ENCODE results near the gene IMPDH1.

IMPDH1 gene

DNA sequence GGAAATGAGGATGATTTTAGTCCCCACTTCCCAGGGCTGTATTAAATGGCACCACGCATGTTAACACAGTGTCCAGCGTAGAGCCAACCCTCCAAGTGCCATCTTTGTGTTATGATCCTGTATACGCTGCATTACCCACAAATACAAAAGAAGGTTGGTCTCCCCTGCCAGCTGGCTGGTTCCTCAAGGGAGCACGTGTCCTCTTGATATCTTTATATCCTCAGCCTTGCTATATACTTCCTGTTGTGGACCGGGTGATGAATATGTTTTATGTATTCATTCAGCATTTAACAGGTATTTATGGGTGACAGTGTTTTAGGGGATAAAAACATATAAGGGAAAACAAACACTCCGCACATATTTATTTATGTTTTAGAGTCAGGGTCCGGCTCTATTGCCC, 25.1 kb downstream of the IMPDH1 start:
- H3K27ac ChIP-seq (ENCODE audit: low read depth, low read length) = no peak overlapping the region
- H3K4me1 ChIP-seq (ENCODE audit: control insufficient read depth, low read depth, low read length) = no peaks in the 10 kb centered on the region
- H3K4me2 ChIP-seq (ENCODE audit: low read length) = no peak overlapping the region
- H3K56ac ChIP-seq (ENCODE audit: low read length) = no peak overlapping the region
- no peak overlapping the region for H2BK5ac ChIP-seq (ENCODE audit: low read length)
- no peak for DNase-seq
- no peak overlapping the region for H2BK15ac ChIP-seq (replicated peaks; ENCODE audit: low read depth)
- H2AK5ac ChIP-seq (ENCODE audit: low read length) = no peak overlapping the region
- no peaks in the 10 kb centered on the region for H3K79me2 ChIP-seq (ENCODE audit: control insufficient read depth, insufficient read depth, low read length)
- no peak overlapping the region for H3K23ac ChIP-seq (ENCODE audit: low read length)
- no peak overlapping the region for H4K8ac ChIP-seq (ENCODE audit: low read depth, low read length)
- no peak overlapping the region for H2BK120ac ChIP-seq (ENCODE audit: low read depth, low read length)
- no peaks in the 10 kb centered on the region for H3K27me3 ChIP-seq (ENCODE audit: insufficient read depth, low read length, poor library complexity)
- no peak overlapping the region for H4K5ac ChIP-seq (ENCODE audit: low read length)
- no peaks in the 10 kb centered on the region for H3K36me3 ChIP-seq (ENCODE audit: control insufficient read depth, insufficient read depth, low read length)
- H3K79me1 ChIP-seq (ENCODE audit: low read length) = no peaks in the 10 kb centered on the region
- H3K4me3 ChIP-seq (ENCODE audit: low read length) = no peak overlapping the region
- no CpG with 5 or more reads among the region's 7 CpGs for WGBS (ENCODE audit: extremely low coverage, insufficient coverage, low lambda C conversion rate)
- H3K18ac ChIP-seq (ENCODE audit: low read length) = no peak overlapping the region
- H3K4ac ChIP-seq (ENCODE audit: low read depth, low read length) = no peak overlapping the region
- no peak overlapping the region for H3K9ac ChIP-seq (ENCODE audit: low read length)

DNA sequence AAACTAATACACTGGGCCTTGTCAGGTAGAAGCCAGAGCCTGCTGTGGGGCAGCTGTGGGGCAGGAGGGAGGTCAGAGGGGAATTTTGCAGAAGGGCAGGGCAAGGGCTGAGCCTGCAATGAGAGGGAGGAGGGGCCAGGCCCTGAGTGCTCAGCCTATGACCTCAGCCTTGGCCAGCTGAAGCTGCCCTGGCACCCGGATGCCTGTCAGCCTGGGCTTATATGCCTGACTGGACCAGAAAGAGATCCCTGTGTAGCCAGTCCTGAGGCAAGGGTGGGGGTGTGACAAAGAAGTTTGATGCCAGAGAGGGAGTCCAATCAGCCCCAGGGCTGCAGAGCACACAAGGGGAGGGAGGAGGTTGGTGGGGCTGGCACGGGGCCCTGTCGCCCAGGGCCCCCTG, 26.0 kb downstream of the IMPDH1 start:
- Histone ChIP-seq H3K36me3 (ENCODE audit: control insufficient read depth, insufficient read depth, low read length) (no peaks in the 10 kb centered on the region), H2BK5ac (ENCODE audit: low read length) (no peak overlapping the region), H3K23ac (ENCODE audit: low read length) (no peak overlapping the region), H3K4me1 (ENCODE audit: control insufficient read depth, low read depth, low read length) (no peaks in the 10 kb centered on the region), H3K4me2 (ENCODE audit: low read length) (no peak overlapping the region), H3K4ac (ENCODE audit: low read depth, low read length) (no peak overlapping the region), H4K5ac (ENCODE audit: low read length) (no peak overlapping the region), H2BK15ac (replicated peaks; ENCODE audit: low read depth) (no peak overlapping the region), H3K27ac (ENCODE audit: low read depth, low read length) (no peak overlapping the region), H3K27me3 (ENCODE audit: insufficient read depth, low read length, poor library complexity) (no peaks in the 10 kb centered on the region), H3K79me1 (ENCODE audit: low read length) (no peaks in the 10 kb centered on the region), H3K4me3 (ENCODE audit: low read length) (no peak overlapping the region), H3K79me2 (ENCODE audit: control insufficient read depth, insufficient read depth, low read length) (no peaks in the 10 kb centered on the region), H3K9ac (ENCODE audit: low read length) (no peak overlapping the region), H4K8ac (ENCODE audit: low read depth, low read length) (no peak overlapping the region), H3K56ac (ENCODE audit: low read length) (no peak overlapping the region), H2AK5ac (ENCODE audit: low read length) (no peak overlapping the region), H3K18ac (ENCODE audit: low read length) (no peak overlapping the region), H2BK120ac (ENCODE audit: low read depth, low read length) (no peak overlapping the region)
- peak; percentile 53 for DNase-seq
- WGBS (ENCODE audit: extremely low coverage, insufficient coverage, low lambda C conversion rate) = no CpG with 5 or more reads among the region's 3 CpGs

DNA sequence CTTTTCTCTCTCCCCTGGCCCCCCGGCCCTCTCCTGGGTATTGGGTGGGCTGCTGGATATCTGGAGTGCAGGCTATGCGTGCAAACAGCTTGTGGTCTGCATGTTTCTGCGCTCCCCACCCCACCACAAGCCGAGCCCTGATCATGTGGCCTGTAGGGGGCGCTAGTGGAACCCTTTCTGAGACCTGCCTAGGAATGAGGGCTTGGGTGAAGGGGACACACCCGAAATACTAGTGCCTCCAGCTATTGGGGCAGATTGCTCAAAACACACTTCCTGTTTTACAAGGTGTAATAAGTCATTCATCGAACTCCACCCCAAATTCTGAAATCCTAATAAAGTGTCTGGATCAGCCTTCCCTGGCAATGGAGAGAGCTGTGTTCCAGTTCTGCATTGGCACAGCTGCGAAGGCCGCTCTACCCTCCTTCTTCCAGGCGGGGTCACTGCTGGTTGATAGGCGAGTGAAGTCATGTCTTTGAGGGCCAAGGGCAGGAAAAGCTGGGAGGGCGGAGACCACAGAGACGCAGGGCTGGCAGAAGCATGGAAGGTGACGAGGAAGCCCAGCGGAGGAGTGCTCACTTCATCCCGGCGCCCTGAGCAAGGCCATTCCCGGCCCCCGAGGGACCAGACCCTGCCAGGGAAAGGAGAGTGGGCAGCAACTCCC, 28.5 kb downstream of the IMPDH1 start:
- Histone ChIP-seq H3K4ac (ENCODE audit: low read depth, low read length) (no peak overlapping the region), H3K56ac (ENCODE audit: low read length) (no peak overlapping the region), H3K23ac (ENCODE audit: low read length) (no peak overlapping the region), H3K4me3 (ENCODE audit: low read length) (no peak overlapping the region), H3K18ac (ENCODE audit: low read length) (no peak overlapping the region), H3K4me2 (ENCODE audit: low read length) (no peak overlapping the region), H2BK15ac (replicated peaks; ENCODE audit: low read depth) (no peak overlapping the region), H3K27ac (ENCODE audit: low read depth, low read length) (no peak overlapping the region), H3K79me2 (ENCODE audit: control insufficient read depth, insufficient read depth, low read length) (no peaks in the 10 kb centered on the region), H2AK5ac (ENCODE audit: low read length) (no peak overlapping the region), H4K5ac (ENCODE audit: low read length) (no peak overlapping the region), H3K9ac (ENCODE audit: low read length) (no peak overlapping the region), H3K4me1 (ENCODE audit: control insufficient read depth, low read depth, low read length) (no peaks in the 10 kb centered on the region), H4K8ac (ENCODE audit: low read depth, low read length) (no peak overlapping the region), H3K36me3 (ENCODE audit: control insufficient read depth, insufficient read depth, low read length) (no peaks in the 10 kb centered on the region), H2BK120ac (ENCODE audit: low read depth, low read length) (no peak overlapping the region), H3K79me1 (ENCODE audit: low read length) (no peaks in the 10 kb centered on the region), H3K27me3 (ENCODE audit: insufficient read depth, low read length, poor library complexity) (no peaks in the 10 kb centered on the region), H2BK5ac (ENCODE audit: low read length) (no peak overlapping the region)
- WGBS (ENCODE audit: extremely low coverage, insufficient coverage, low lambda C conversion rate) = no CpG with 5 or more reads among the region's 19 CpGs
- peak; percentile 72 for DNase-seq

DNA sequence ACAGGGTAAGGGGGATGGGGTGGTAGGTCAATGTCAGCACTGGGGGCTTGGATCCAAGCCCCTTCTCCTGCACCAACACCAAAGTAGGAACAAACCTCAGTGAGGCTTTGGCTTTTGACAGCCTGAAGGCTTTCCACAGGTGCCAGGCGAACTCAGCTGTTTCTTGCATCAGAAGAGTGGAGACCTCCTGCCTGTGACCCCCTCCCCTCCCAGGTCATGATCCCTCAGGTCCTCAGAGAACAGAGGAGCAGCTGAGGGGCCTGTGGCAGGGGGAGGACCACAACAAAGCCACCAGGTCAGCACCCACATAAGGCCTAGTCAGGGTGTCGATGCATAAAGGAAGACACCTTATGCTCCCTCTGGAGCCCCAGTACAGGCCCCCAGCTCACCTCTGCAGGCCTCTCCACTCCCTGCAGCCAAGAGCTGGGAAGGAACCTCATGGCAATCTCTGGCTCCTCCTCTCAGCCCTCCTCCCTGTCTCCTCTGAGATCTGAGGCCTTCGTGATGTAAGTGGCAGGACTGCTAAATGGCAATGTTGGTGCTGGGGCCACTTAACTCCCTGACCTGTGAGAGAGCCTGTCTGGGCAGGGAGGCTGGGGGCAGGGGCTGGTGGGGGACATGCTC, 29.2 kb downstream of the IMPDH1 start:
- Histone ChIP-seq H2BK120ac (ENCODE audit: low read depth, low read length) (no peak overlapping the region), H3K27me3 (ENCODE audit: insufficient read depth, low read length, poor library complexity) (no peaks in the 10 kb centered on the region), H2BK5ac (ENCODE audit: low read length) (no peak overlapping the region), H4K8ac (ENCODE audit: low read depth, low read length) (no peak overlapping the region), H3K18ac (ENCODE audit: low read length) (no peak overlapping the region), H3K36me3 (ENCODE audit: control insufficient read depth, insufficient read depth, low read length) (no peaks in the 10 kb centered on the region), H3K79me2 (ENCODE audit: control insufficient read depth, insufficient read depth, low read length) (no peaks in the 10 kb centered on the region), H2AK5ac (ENCODE audit: low read length) (no peak overlapping the region), H3K4me2 (ENCODE audit: low read length) (no peak overlapping the region), H3K56ac (ENCODE audit: low read length) (no peak overlapping the region), H3K9ac (ENCODE audit: low read length) (no peak overlapping the region), H3K4me1 (ENCODE audit: control insufficient read depth, low read depth, low read length) (no peaks in the 10 kb centered on the region), H2BK15ac (replicated peaks; ENCODE audit: low read depth) (no peak overlapping the region), H3K4me3 (ENCODE audit: low read length) (no peak overlapping the region), H3K4ac (ENCODE audit: low read depth, low read length) (no peak overlapping the region), H3K27ac (ENCODE audit: low read depth, low read length) (no peak overlapping the region), H4K5ac (ENCODE audit: low read length) (no peak overlapping the region), H3K79me1 (ENCODE audit: low read length) (no peaks in the 10 kb centered on the region), H3K23ac (ENCODE audit: low read length) (no peak overlapping the region)
- DNase-seq = no peak
- no CpG with 5 or more reads among the region's 3 CpGs for WGBS (ENCODE audit: extremely low coverage, insufficient coverage, low lambda C conversion rate)

DNA sequence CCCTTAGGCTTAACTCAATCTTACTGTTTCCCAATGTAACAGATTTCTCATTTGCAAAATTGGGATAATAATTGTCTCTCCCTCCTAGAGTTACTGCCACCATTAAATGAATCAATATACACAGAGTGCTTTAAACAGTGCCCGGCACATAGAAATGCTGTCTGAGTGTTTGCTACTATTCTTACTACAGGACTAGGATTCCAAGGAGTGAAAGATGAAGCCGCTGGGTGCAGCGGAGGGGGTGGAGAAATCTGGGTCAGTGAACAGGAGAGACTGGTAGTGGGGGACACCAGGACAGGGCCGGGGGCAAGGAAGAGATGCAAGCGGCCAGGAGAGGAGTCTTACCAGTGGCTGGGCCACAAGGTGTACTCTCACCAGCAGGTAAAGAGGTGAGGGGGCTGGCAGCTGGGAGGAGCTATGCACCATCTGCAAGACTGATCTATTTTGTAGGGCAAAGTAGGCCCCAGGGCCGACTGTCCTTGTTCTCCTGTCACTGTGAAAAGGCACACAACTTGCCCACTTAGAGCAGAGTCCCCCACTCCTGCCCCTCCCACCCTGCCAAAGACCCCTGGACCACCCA, 29.8 kb downstream of the IMPDH1 start:
- no peak overlapping the region for H4K8ac ChIP-seq (ENCODE audit: low read depth, low read length)
- no peak overlapping the region for H3K4me2 ChIP-seq (ENCODE audit: low read length)
- H4K5ac ChIP-seq (ENCODE audit: low read length) = no peak overlapping the region
- no peak overlapping the region for H2BK15ac ChIP-seq (replicated peaks; ENCODE audit: low read depth)
- no peak overlapping the region for H3K18ac ChIP-seq (ENCODE audit: low read length)
- H2AK5ac ChIP-seq (ENCODE audit: low read length) = no peak overlapping the region
- H3K27ac ChIP-seq (ENCODE audit: low read depth, low read length) = no peak overlapping the region
- no peak overlapping the region for H3K4me3 ChIP-seq (ENCODE audit: low read length)
- no CpG with 5 or more reads among the region's 6 CpGs for WGBS (ENCODE audit: extremely low coverage, insufficient coverage, low lambda C conversion rate)
- H3K23ac ChIP-seq (ENCODE audit: low read length) = no peak overlapping the region
- no peak overlapping the region for H3K4ac ChIP-seq (ENCODE audit: low read depth, low read length)
- H3K79me2 ChIP-seq (ENCODE audit: control insufficient read depth, insufficient read depth, low read length) = no peaks in the 10 kb centered on the region
- H2BK120ac ChIP-seq (ENCODE audit: low read depth, low read length) = no peak overlapping the region
- no peak overlapping the region for H2BK5ac ChIP-seq (ENCODE audit: low read length)
- H3K4me1 ChIP-seq (ENCODE audit: control insufficient read depth, low read depth, low read length) = no peaks in the 10 kb centered on the region
- DNase-seq = no peak
- no peaks in the 10 kb centered on the region for H3K27me3 ChIP-seq (ENCODE audit: insufficient read depth, low read length, poor library complexity)
- no peak overlapping the region for H3K56ac ChIP-seq (ENCODE audit: low read length)
- no peak overlapping the region for H3K9ac ChIP-seq (ENCODE audit: low read length)
- H3K36me3 ChIP-seq (ENCODE audit: control insufficient read depth, insufficient read depth, low read length) = no peaks in the 10 kb centered on the region
- no peaks in the 10 kb centered on the region for H3K79me1 ChIP-seq (ENCODE audit: low read length)
